Activated naive CD4-positive, alpha-beta T cell treated with anti-CD3 and anti-CD28 coated beads, Interleukin-2, amount 10 ng/mL, durations not matched to agents 5 hours and 36 hours (primary cell): ENCODE data around the gene NDST3. TPM values are rescaled to one million over a fixed set of nuclear protein-coding genes. Genes with fewer than 3 reads are reported as not detected.

Source experiments
- total RNA-seq, 2 experiments: library from RNA; stranded (reverse); gene quantifications; one replicate each; pipeline ENCODE4 v1.2.3, GENCODE V29; 2021

The NDST3 gene
- not detected for total RNA-seq

DNA sequence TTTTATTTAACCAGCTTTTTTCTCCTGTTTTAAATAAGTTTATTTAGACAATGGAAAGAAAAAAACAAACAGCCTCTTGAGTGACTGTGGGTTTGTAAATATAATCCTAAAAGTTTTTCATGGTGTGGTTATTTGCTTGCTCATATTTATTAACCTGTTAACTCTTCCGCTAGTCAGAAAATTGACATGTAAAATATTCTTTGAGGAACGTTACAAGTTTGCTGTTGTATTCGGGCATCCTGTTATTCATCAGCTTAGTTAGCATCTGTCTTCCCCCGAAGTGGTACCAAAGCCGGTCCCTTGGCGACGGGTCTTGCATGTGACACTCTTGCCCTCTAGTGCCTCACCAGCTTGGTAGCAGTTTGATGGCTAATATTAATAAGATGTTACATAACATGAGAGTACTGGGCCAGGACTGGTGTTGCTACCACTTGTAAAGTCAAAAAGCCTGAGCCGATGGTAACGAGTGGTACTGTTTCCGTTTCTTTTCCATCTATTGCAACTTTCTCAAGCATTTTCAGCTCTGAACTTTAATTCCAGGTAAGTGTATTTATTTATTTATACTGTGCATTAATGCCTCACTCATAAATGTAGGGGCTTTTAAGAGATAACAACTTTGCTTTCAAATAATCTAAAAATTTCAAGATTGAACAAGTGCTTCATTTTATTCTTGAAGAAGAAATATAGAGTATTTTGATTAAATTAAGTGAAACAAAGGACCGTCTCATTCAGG, at the start of gene NDST3:
TSS of gene NDST3 (plus strand) at position 434 of the 733 bp plus-strand sequence. CDS start 19,425 bp downstream, outside the sequence.

